ENCODE data around the gene PLEKHM3. TPM values are rescaled to one million over a fixed set of nuclear protein-coding genes. Genes with fewer than 3 reads are reported as not detected.

The PLEKHM3 gene
- total RNA-seq, 1 donor from 2014 or later = 10.4 TPM

DNA sequence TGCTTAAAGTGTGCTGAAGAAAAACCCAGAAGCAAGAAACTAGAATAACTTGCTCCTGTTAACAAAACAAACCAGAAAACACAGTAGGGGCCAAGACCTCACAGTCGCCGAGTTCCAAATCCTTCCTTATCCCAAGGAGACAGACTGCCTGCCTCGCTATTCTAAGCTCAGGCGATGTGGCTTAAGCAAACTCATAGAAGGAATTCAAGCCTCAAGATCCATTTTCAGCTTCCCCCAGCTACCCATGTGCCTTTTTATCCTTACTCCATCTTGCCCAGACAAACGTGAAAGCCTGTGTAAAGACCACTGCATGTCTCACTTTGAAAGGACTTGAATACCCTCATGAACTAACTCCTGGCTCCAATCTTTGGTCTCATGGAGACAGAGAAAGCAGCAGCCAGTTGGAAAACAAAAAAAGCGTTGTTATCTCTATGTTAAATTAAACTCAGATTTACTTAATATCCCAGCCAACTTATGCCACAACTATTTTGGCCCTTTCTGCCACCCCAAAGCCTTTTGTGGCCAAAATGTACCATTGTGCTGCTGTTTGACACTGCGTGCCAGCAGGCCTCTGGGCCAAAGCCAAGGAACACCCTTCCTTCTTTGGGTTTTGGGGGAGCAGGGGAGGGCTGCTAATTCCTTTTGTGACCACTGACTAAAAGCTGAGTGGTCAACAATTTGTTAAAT is 132.5 kb downstream of the PLEKHM3 start:
- no peak for DNase-seq (ENCODE audit: low spot score)
- H3K36me3 Mint-ChIP-seq (ENCODE audit: low read depth, unreplicated experiment) = peaks cover 3% of the 10 kb centered on the region
- no peak overlapping the region for H3K27ac Mint-ChIP-seq (ENCODE audit: unreplicated experiment)
- no peak overlapping the region for H3K4me3 Mint-ChIP-seq (ENCODE audit: unreplicated experiment)
- no peak for TF ChIP-seq CTCF (IDR thresholded peaks at IDR 0.05; ENCODE audit: unreplicated experiment)
- peaks cover 7% of the 10 kb centered on the region for H3K4me1 Mint-ChIP-seq (ENCODE audit: unreplicated experiment)
- H3K27me3 Mint-ChIP-seq (ENCODE audit: unreplicated experiment) = peaks cover 1% of the 10 kb centered on the region
- H3K9me3 Mint-ChIP-seq (ENCODE audit: unreplicated experiment) = no peaks in the 10 kb centered on the region

GRCh38 chr2:207891086-207891844 is 134.1 kb downstream of the PLEKHM3 start:
- H3K4me1 Mint-ChIP-seq (ENCODE audit: unreplicated experiment) = peaks cover 10% of the 10 kb centered on the region
- no peak overlapping the region for H3K27ac Mint-ChIP-seq (ENCODE audit: unreplicated experiment)
- H3K9me3 Mint-ChIP-seq (ENCODE audit: unreplicated experiment) = no peaks in the 10 kb centered on the region
- no peak for TF ChIP-seq CTCF (IDR thresholded peaks at IDR 0.05; ENCODE audit: unreplicated experiment)
- H3K36me3 Mint-ChIP-seq (ENCODE audit: low read depth, unreplicated experiment) = peaks cover 3% of the 10 kb centered on the region
- H3K27me3 Mint-ChIP-seq (ENCODE audit: unreplicated experiment) = peaks cover 1% of the 10 kb centered on the region
- DNase-seq (ENCODE audit: low spot score) = no peak
- H3K4me3 Mint-ChIP-seq (ENCODE audit: unreplicated experiment) = no peak overlapping the region

DNA sequence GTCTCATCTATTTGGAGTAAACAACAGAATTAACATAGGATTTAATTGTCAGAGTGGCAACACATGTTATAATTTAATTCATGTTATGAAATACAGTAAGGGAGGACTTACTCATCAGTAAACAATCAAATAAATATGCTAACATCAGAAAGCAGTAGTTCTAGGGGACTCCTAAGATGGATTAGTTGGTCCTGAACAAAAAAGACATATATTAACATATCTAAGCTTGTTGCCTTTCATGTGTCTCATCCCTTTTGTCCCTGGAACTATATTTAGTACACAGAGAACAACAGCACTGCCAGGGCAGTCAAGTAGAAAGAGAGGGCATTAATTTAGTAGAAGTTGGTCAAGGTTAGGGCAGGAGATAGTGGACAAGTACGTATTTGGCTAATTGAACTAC is 137.8 kb downstream of the PLEKHM3 start:
- Mint-ChIP-seq H3K9me3 (ENCODE audit: unreplicated experiment) (no peaks in the 10 kb centered on the region), H3K27ac (ENCODE audit: unreplicated experiment) (no peak overlapping the region), H3K27me3 (ENCODE audit: unreplicated experiment) (peaks cover 1% of the 10 kb centered on the region), H3K4me3 (ENCODE audit: unreplicated experiment) (no peak overlapping the region), H3K4me1 (ENCODE audit: unreplicated experiment) (peaks cover 14% of the 10 kb centered on the region), H3K36me3 (ENCODE audit: low read depth, unreplicated experiment) (peaks cover 3% of the 10 kb centered on the region)
- TF ChIP-seq CTCF (IDR thresholded peaks at IDR 0.05; ENCODE audit: unreplicated experiment) = no peak
- no peak for DNase-seq (ENCODE audit: low spot score)

GRCh38 chr2:207885010-207885409 is 140.3 kb downstream of the PLEKHM3 start:
- H3K27ac Mint-ChIP-seq (ENCODE audit: unreplicated experiment) = no peak overlapping the region
- peaks cover 14% of the 10 kb centered on the region for H3K4me1 Mint-ChIP-seq (ENCODE audit: unreplicated experiment)
- TF ChIP-seq CTCF (IDR thresholded peaks at IDR 0.05; ENCODE audit: unreplicated experiment) = no peak
- H3K27me3 Mint-ChIP-seq (ENCODE audit: unreplicated experiment) = peaks cover 1% of the 10 kb centered on the region
- H3K9me3 Mint-ChIP-seq (ENCODE audit: unreplicated experiment) = no peaks in the 10 kb centered on the region
- no peak overlapping the region for H3K4me3 Mint-ChIP-seq (ENCODE audit: unreplicated experiment)
- DNase-seq (ENCODE audit: low spot score) = no peak
- peaks cover 3% of the 10 kb centered on the region for H3K36me3 Mint-ChIP-seq (ENCODE audit: low read depth, unreplicated experiment)

DNA sequence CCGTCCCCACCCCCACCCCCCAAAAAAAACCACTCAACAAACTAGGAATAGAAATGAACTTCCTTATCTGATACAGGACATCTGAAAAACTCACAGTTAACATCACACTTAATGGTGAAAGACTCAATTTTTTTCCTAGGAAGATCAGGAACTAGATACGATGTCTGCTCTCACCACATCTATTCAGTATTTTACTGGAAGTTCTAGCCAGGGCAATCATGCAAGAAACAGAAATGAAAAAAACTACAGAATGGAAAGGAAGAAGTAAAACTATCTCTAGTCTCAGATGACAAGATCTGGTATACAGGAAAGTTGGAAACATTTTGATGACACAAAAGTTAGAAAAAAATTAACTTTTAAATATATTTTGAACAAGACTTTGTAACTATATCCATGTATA is 141.2 kb downstream of the PLEKHM3 start:
- TF ChIP-seq CTCF (IDR thresholded peaks at IDR 0.05; ENCODE audit: unreplicated experiment) = no peak
- H3K4me1 Mint-ChIP-seq (ENCODE audit: unreplicated experiment) = peaks cover 11% of the 10 kb centered on the region

More for the DNA sequence above, 141.2 kb downstream of the PLEKHM3 start:
- no peak overlapping the region for H3K27ac Mint-ChIP-seq (ENCODE audit: unreplicated experiment)
- H3K4me3 Mint-ChIP-seq (ENCODE audit: unreplicated experiment) = no peak overlapping the region
- no peak for DNase-seq (ENCODE audit: low spot score)
- peaks cover 1% of the 10 kb centered on the region for H3K27me3 Mint-ChIP-seq (ENCODE audit: unreplicated experiment)
- peaks cover under 1% of the 10 kb centered on the region for H3K36me3 Mint-ChIP-seq (ENCODE audit: low read depth, unreplicated experiment)
- no peaks in the 10 kb centered on the region for H3K9me3 Mint-ChIP-seq (ENCODE audit: unreplicated experiment)
